ENCODE results near the gene ACYP2.

- TF ChIP-seq ZNF768 (tag by site-specific recombination; IDR thresholded peaks at IDR 0.05) (no peak), CTCF (tag by site-specific recombination; IDR thresholded peaks at IDR 0.05) (no peak)
- TF ChIP-seq, protein P1, sequence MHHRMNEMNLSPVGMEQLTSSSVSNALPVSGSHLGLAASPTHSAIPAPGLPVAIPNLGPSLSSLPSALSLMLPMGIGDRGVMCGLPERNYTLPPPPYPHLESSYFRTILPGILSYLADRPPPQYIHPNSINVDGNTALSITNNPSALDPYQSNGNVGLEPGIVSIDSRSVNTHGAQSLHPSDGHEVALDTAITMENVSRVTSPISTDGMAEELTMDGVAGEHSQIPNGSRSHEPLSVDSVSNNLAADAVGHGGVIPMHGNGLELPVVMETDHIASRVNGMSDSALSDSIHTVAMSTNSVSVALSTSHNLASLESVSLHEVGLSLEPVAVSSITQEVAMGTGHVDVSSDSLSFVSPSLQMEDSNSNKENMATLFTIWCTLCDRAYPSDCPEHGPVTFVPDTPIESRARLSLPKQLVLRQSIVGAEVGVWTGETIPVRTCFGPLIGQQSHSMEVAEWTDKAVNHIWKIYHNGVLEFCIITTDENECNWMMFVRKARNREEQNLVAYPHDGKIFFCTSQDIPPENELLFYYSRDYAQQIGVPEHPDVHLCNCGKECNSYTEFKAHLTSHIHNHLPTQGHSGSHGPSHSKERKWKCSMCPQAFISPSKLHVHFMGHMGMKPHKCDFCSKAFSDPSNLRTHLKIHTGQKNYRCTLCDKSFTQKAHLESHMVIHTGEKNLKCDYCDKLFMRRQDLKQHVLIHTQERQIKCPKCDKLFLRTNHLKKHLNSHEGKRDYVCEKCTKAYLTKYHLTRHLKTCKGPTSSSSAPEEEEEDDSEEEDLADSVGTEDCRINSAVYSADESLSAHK (tag by site-specific recombination; IDR thresholded peaks at IDR 0.05), result no peak
Observed at GRCh38 chr2:54109848-54110247, 5.6 kb upstream of the ACYP2 start.

Measured in HEK293 (cell line).